GM12864 (cell line): Measurements from ENCODE around the gene DNAJC8.

Experiments
- DNase-seq: peaks from one replicate; pipeline ENCODE4 v3.0.0-alpha.2; 2011; ENCODE audit warnings: low read depth
- H3K4me3 ChIP-seq: 2 replicates; pipeline ENCODE4 v1.5.1; 2011; ENCODE audit warnings: mild to moderate bottlenecking, low read depth, low read length, control low read depth
- TF ChIP-seq, protein P1 (sequence below): IDR thresholded peaks from 2 replicates; pipeline ENCODE4 v1.5.1; 2011; ENCODE audit warnings: low read depth, mild to moderate bottlenecking, moderate library complexity, low read length, control low read depth, inconsistent platforms; ENCODE audit errors: missing control alignments

DNAJC8 gene

DNA sequence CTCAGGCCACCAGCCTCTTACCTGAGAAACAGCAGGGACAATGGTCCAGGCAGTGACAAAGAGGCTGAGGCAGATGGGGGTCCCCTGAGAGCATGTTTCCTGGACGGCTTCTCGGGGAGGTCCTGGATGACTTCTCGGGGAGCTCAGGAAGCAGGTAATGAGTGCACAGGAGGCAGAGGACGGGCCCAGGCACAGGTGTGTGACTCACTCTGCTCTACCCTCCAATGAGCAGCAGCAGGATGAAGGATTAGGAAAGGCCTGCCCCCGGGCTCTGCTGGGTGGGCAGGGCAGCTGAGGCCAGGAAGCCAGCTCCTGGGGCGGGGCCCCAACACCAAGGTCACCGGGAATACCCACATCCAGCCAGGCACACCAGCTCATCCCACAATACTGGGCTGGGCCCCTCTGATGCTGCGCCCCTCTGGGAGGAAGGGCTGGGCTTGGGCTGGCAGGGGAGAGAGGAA, 39.1 kb downstream of the DNAJC8 start:
- TF ChIP-seq, protein P1, sequence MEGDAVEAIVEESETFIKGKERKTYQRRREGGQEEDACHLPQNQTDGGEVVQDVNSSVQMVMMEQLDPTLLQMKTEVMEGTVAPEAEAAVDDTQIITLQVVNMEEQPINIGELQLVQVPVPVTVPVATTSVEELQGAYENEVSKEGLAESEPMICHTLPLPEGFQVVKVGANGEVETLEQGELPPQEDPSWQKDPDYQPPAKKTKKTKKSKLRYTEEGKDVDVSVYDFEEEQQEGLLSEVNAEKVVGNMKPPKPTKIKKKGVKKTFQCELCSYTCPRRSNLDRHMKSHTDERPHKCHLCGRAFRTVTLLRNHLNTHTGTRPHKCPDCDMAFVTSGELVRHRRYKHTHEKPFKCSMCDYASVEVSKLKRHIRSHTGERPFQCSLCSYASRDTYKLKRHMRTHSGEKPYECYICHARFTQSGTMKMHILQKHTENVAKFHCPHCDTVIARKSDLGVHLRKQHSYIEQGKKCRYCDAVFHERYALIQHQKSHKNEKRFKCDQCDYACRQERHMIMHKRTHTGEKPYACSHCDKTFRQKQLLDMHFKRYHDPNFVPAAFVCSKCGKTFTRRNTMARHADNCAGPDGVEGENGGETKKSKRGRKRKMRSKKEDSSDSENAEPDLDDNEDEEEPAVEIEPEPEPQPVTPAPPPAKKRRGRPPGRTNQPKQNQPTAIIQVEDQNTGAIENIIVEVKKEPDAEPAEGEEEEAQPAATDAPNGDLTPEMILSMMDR = no peak
- DNase-seq = no peak
- H3K4me3 ChIP-seq = no peak overlapping the region

DNA sequence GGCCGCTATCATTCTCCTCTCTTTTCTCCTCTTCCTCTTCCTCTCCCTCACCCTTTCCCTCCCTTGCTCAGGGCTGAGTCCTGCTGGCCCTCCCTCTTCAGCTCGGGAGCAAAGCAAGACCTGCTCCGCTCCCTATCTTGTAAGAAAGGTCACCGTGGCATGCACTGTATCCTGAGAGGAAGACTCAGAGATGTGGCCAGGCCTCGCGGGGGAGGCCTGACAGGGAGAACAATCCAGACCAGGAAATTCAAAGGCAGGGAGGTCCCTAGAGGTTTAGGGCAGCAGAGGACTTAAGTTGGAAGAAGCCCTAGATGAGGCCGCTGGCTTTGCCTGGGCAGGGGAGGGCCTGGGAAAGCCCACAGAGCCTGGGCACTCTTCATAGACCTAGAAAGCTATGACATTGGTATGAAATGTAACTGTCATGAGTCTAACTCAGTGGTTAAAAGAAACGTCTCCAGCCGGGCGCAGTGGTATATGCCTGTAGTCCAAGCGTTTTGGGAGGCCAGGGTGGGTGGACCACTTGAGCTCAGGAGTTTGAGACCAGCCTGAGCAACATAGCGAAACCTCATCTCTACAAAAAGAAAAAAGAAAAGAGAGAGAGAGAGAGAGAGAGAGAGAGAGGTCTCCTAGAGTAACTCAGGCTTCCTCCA, 41.7 kb downstream of the DNAJC8 start:
- no peak for DNase-seq
- H3K4me3 ChIP-seq = no peak overlapping the region
- TF ChIP-seq, protein P1 = no peak

DNA sequence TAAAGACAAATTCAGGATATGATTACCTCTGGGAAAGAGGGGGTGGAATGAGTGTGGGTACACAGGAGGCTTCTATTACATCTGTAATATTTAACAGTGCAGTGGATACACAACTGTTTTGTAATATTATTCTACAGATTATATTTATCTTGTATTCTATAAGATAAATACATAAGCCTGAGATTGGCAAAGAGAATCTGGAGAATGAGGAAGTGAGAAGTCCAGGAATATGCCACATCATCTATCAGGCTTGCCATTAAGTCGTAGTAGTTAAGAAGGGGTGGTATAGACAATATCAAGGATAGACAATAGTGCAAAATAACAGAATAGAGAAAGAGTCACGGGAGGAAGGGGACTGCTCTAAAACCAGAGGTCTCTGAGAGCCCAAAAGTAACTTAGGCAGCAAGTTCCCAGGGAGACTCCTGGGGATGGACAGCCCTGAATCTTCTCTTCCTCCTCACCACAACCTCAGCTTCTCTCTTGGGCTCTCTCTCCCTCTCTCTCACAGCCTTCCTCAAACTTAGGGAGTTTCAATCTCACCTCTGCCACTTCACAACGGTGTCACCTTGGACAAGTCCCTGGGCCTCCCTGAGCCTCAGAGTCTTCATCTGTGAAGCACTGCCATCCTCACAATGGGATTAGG, 42.4 kb downstream of the DNAJC8 start:
- TF ChIP-seq, protein P1 = no peak
- DNase-seq = no peak
- H3K4me3 ChIP-seq = no peak overlapping the region

DNA sequence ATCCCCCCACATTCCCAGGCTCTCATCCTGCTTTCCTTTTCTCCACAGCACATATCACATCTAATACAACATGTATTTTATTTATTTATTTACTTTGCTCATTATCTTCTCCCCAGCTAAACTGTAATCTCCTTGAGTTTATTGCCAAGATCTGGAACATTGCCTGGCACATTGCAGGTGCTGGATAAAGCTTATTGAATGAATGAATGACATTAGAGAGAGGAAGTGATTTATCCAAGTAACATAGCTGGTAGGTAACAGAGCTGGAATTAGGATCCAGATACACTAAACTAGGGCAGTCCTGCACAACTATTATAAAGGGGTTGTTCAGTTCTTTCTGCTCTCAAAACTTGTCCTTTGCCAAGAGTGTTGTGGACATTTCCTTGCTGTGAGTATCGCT, 47.8 kb downstream of the DNAJC8 start:
- H3K4me3 ChIP-seq = no peak overlapping the region
- TF ChIP-seq, protein P1 = no peak
- DNase-seq = no peak

- TF ChIP-seq, protein P1 = no peak
Observed at GRCh38 chr1:28180306-28181305, 52.2 kb downstream of the DNAJC8 start.

GRCh38 chr1:28178690-28179485, 53.9 kb downstream of the DNAJC8 start:
- TF ChIP-seq, protein P1 = no peak
- no peak for DNase-seq
- no peak overlapping the region for H3K4me3 ChIP-seq

More at GRCh38 chr1:28180306-28181305, 52.2 kb downstream of the DNAJC8 start:
- H3K4me3 ChIP-seq = no peak overlapping the region
- DNase-seq = no peak
